Panc1 (cell line): ENCODE measurements around the gene GPS2. TPM values are rescaled to one million over a fixed set of nuclear protein-coding genes. Genes with fewer than 3 reads are reported as not detected.

Experiments
- ATAC-seq: fragments of 200-7000 bp; cut with Tn5 transposase; 2 replicates; pipeline ENCODE4 v1.9.1; 2020; ENCODE audit warnings: mild to moderate bottlenecking, moderate library complexity
- BruUV-seq: library from RNA; stranded (reverse); fragments of 400-500 nt; replicated peaks from 2 replicates; lab custom pipeline; 2021; lab: Mats Ljungman, UMichigan
- CTCF ChIA-PET: fragments of 300-600 bp; sonication (Branson Sonifier 250); formaldehyde crosslinking; loops from one replicate; lab custom pipeline; 2022; ENCODE audit warnings: antibody characterized with exemption; lab: Charles Lee
- POLR2A ChIA-PET: fragments of 300-600 bp; sonication (Branson Sonifier 250); formaldehyde crosslinking; loops from one replicate; lab custom pipeline; 2022; ENCODE audit warnings: antibody characterized with exemption; lab: Charles Lee
- DNase-seq: peaks from one replicate; pipeline ENCODE4 v3.0.0-alpha.2; 2010; ENCODE audit warnings: low read depth, low spot score
- H3K27ac ChIP-seq: 2 replicates; pipeline ENCODE4 v1.5.1; 2011; ENCODE audit warnings: mild to moderate bottlenecking, low read length, inconsistent platforms
- H3K27me3 ChIP-seq: fragments of 200-500 bp; sonication (Bioruptor generic); 2 replicates; pipeline ENCODE4 v1.6.0; 2014; ENCODE audit warnings: low read length, inconsistent platforms; ENCODE audit not compliant: control insufficient read depth, insufficient read depth
- H3K36me3 ChIP-seq: fragments of 200-500 bp; sonication (Bioruptor generic); 2 replicates; pipeline ENCODE4 v1.5.1; 2014; ENCODE audit warnings: inconsistent platforms, mild to moderate bottlenecking, low read length, moderate library complexity; ENCODE audit not compliant: control insufficient read depth, insufficient read depth
- H3K4me1 ChIP-seq: 2 replicates; pipeline ENCODE4 v1.5.1; 2011; ENCODE audit warnings: inconsistent platforms, mild to moderate bottlenecking, low read length, moderate library complexity; ENCODE audit not compliant: control insufficient read depth, insufficient read depth
- H3K4me3 ChIP-seq, 2 experiments: 2 replicates each; pipeline ENCODE4 v1.5.1; 2011 to 2012; ENCODE audit warnings: low read depth in 2 of 2, low read length in 2 of 2, mild to moderate bottlenecking in 2 of 2, inconsistent platforms in 1 of 2, moderate library complexity in 1 of 2
- H3K9me3 ChIP-seq: fragments of 200-500 bp; sonication (Bioruptor generic); 2 replicates; pipeline ENCODE4 v1.5.1; 2014; ENCODE audit warnings: low read depth, mild to moderate bottlenecking, inconsistent platforms, low read length, moderate library complexity; ENCODE audit not compliant: control insufficient read depth, insufficient read depth
- POLR2AphosphoS5 ChIP-seq: IDR thresholded peaks from 2 replicates; pipeline ENCODE4 v1.6.1; 2012; ENCODE audit warnings: mild to moderate bottlenecking, low read depth, low read length, moderate library complexity
- SIN3A ChIP-seq: IDR thresholded peaks from 2 replicates; pipeline ENCODE4 v1.6.1; 2012; ENCODE audit warnings: low read depth, mild to moderate bottlenecking, low read length, moderate library complexity, borderline replicate concordance; ENCODE audit not compliant: insufficient read depth
- TCF7L2 ChIP-seq: IDR thresholded peaks from 2 replicates; pipeline ENCODE4 v1.6.1; 2011; ENCODE audit warnings: mild to moderate bottlenecking, low read depth, low read length, inconsistent platforms
- in situ Hi-C: cut with HindIII; loops from 2 replicates; pipeline ENCODE4 v1.10.0; 2016; ENCODE audit warnings: low sequenced_read_pairs, low pct_unique_long_range_greater_than_20kb
- intact Hi-C: fragments of 100-400 bp; cut with micrococcal nuclease; formaldehyde crosslinking; loops from one replicate; pipeline ENCODE4 v1.10.0; 2022; ENCODE audit not compliant: unreplicated experiment
- total RNA-seq: library from RNA; stranded (reverse); gene quantifications from one replicate; pipeline ENCODE4 v1.2.1, GENCODE V29; 2021; ENCODE audit not compliant: unreplicated experiment
- TF ChIP-seq, protein P1 (sequence below): fragments of 450-650 bp; IDR thresholded peaks from 2 replicates; pipeline ENCODE4 v1.5.1; 2017; ENCODE audit warnings: mild to moderate bottlenecking
- TF ChIP-seq, protein P2 (sequence below), 2 experiments: IDR thresholded peaks; 2 replicates each; pipeline ENCODE4 v1.6.1; 2011 to 2012; ENCODE audit warnings: low read depth in 2 of 2, control low read depth in 1 of 2, low read length in 1 of 2, mild to moderate bottlenecking in 1 of 2, moderate library complexity in 1 of 2; ENCODE audit not compliant: insufficient read depth in 1 of 2

GPS2 gene
- total RNA-seq, 1 experiment from 2014 or later: 96.6 TPM

DNA sequence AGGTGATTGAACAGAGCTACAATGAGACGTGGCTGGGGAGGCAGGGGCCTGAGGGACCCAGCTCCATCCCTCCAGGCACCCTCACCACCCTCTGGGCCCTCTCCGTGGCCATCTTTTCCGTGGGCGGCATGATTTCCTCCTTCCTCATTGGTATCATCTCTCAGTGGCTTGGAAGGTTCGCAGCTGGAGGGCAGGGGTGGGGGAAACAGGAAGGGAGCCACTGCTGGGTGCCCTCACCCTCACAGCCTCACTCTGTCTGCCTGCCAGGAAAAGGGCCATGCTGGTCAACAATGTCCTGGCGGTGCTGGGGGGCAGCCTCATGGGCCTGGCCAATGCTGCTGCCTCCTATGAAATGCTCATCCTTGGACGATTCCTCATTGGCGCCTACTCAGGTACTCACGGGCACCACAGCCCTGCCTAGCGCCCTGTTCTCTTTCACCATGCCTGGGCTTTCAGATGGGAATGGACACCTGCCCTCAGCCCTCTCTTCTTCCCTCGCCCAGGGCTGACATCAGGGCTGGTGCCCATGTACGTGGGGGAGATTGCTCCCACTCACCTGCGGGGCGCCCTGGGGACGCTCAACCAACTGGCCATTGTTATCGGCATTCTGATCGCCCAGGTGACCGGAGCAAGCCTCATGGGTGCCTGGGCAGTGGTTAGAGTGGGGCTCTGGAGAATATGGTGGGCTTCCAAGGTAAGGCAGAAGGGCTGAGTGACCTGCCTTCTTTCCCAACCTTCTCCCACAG lies 31.5 kb downstream of the GPS2 start:
- no peak overlapping the region for H3K4me3 ChIP-seq
- POLR2A ChIA-PET: no interaction called here
- ATAC-seq (no peak), DNase-seq (no peak)
- no peaks in the 10 kb centered on the region for H3K4me1 ChIP-seq
- BruUV-seq: no TSS peak
- H3K9me3 ChIP-seq: no peaks in the 10 kb centered on the region
- CTCF ChIA-PET: no interaction called here
- TF ChIP-seq SIN3A (no peak), POLR2AphosphoS5 (no peak)
- TF ChIP-seq, protein P1, sequence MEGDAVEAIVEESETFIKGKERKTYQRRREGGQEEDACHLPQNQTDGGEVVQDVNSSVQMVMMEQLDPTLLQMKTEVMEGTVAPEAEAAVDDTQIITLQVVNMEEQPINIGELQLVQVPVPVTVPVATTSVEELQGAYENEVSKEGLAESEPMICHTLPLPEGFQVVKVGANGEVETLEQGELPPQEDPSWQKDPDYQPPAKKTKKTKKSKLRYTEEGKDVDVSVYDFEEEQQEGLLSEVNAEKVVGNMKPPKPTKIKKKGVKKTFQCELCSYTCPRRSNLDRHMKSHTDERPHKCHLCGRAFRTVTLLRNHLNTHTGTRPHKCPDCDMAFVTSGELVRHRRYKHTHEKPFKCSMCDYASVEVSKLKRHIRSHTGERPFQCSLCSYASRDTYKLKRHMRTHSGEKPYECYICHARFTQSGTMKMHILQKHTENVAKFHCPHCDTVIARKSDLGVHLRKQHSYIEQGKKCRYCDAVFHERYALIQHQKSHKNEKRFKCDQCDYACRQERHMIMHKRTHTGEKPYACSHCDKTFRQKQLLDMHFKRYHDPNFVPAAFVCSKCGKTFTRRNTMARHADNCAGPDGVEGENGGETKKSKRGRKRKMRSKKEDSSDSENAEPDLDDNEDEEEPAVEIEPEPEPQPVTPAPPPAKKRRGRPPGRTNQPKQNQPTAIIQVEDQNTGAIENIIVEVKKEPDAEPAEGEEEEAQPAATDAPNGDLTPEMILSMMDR: no peak
- TF ChIP-seq, protein P2, sequence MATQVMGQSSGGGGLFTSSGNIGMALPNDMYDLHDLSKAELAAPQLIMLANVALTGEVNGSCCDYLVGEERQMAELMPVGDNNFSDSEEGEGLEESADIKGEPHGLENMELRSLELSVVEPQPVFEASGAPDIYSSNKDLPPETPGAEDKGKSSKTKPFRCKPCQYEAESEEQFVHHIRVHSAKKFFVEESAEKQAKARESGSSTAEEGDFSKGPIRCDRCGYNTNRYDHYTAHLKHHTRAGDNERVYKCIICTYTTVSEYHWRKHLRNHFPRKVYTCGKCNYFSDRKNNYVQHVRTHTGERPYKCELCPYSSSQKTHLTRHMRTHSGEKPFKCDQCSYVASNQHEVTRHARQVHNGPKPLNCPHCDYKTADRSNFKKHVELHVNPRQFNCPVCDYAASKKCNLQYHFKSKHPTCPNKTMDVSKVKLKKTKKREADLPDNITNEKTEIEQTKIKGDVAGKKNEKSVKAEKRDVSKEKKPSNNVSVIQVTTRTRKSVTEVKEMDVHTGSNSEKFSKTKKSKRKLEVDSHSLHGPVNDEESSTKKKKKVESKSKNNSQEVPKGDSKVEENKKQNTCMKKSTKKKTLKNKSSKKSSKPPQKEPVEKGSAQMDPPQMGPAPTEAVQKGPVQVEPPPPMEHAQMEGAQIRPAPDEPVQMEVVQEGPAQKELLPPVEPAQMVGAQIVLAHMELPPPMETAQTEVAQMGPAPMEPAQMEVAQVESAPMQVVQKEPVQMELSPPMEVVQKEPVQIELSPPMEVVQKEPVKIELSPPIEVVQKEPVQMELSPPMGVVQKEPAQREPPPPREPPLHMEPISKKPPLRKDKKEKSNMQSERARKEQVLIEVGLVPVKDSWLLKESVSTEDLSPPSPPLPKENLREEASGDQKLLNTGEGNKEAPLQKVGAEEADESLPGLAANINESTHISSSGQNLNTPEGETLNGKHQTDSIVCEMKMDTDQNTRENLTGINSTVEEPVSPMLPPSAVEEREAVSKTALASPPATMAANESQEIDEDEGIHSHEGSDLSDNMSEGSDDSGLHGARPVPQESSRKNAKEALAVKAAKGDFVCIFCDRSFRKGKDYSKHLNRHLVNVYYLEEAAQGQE (IDR thresholded peaks at IDR 0.05; ENCODE audit: insufficient read depth in 1 of 2, low read depth in 2 of 2, low read length in 1 of 2): no peak
- H3K27me3 ChIP-seq: no peaks in the 10 kb centered on the region
- no peaks in the 10 kb centered on the region for H3K36me3 ChIP-seq
- no peak overlapping the region for H3K27ac ChIP-seq
- in situ Hi-C loops (no loop called here), intact Hi-C loops (no loop called here)

DNA sequence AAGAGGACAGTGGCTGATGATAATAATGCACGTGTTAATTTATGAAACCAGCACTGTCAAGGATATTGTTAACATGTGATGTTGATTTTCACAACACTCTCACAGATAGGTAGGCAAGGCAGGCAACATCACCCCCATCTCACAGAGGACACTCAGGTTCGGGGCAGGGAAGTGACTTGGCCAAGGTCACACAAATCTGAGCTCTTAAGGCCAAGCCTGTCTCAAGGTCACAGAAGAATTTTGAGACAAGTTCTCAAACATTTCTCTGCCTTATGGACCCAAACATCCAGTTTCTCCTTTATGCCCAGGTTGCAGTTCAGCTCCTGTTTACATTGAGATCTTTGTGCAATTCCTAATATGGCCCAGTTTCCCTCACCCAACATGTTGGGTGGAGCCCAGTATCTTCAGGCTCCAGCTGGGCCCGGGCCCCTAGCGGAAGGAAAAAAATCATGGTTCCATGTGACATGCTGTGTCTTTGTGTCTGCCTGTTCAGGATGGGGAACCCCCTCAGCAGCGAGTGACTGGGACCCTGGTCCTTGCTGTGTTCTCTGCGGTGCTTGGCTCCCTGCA lies 32.3 kb downstream of the GPS2 start:
- BruUV-seq: no TSS peak
- Histone ChIP-seq H3K4me3 (no peak overlapping the region), H3K27ac (no peak overlapping the region), H3K4me1 (no peaks in the 10 kb centered on the region), H3K9me3 (no peaks in the 10 kb centered on the region), H3K27me3 (no peaks in the 10 kb centered on the region), H3K36me3 (no peaks in the 10 kb centered on the region)
- CTCF ChIA-PET: no interaction called here
- in situ Hi-C loops (no loop called here), intact Hi-C loops (no loop called here)
- ATAC-seq (no peak), DNase-seq (no peak)
- no peak for TF ChIP-seq POLR2AphosphoS5
- TF ChIP-seq, protein P1: no peak
- TF ChIP-seq, protein P2 (IDR thresholded peaks at IDR 0.05; ENCODE audit: insufficient read depth in 1 of 2, low read depth in 2 of 2, low read length in 1 of 2): no peak
- TF ChIP-seq SIN3A: no peak
- no peak for TF ChIP-seq TCF7L2
- POLR2A ChIA-PET: interaction anchor here (0.5 to 0.7 kb wide), 2 partner anchors 9 to 250 kb away, joined by 4 to 5 read pairs; no protein-coding TSS in a partner anchor
